MCF 10A (cell line): ENCODE measurements around the gene MUTYH. TPM values are rescaled to one million over a fixed set of nuclear protein-coding genes. Genes with fewer than 3 reads are reported as not detected.

Experiments
- BruUV-seq: library from RNA; stranded (reverse); fragments of 400-500 nt; replicated peaks from 2 replicates; lab custom pipeline; 2021; lab: Mats Ljungman, UMichigan
- CTCF ChIA-PET: fragments of 300-600 bp; sonication (Branson Sonifier 250); formaldehyde crosslinking; extraction: SDS; loops from one replicate; lab custom pipeline; 2021; ENCODE audit warnings: antibody characterized with exemption, inconsistent platforms; lab: Yijun Ruan, JAX
- POLR2A ChIA-PET: fragments of 300-600, 350-650 bp; sonication (Branson Sonifier 250); formaldehyde crosslinking; extraction: SDS; loops from one replicate; lab custom pipeline; 2020; ENCODE audit warnings: antibody characterized with exemption, inconsistent platforms; lab: Yijun Ruan, JAX
- DNase-seq: peaks from one replicate; pipeline ENCODE4 v3.0.0-alpha.2; 2018; ENCODE audit not compliant: unreplicated experiment
- H3K27ac Mint-ChIP-seq: one replicate; pipeline ENCODE4 v1.8.0; 2022; ENCODE audit warnings: mild to moderate bottlenecking, low read depth, mixed read lengths; ENCODE audit not compliant: unreplicated experiment
- H3K27me3 Mint-ChIP-seq: one replicate; pipeline ENCODE4 v1.8.0; 2022; ENCODE audit warnings: mixed read lengths; ENCODE audit not compliant: insufficient read depth, unreplicated experiment
- H3K36me3 Mint-ChIP-seq: one replicate; pipeline ENCODE4 v1.8.0; 2022; ENCODE audit warnings: mild to moderate bottlenecking, moderate library complexity, mixed read lengths; ENCODE audit not compliant: insufficient read depth, unreplicated experiment
- H3K4me1 Mint-ChIP-seq: one replicate; pipeline ENCODE4 v1.8.0; 2022; ENCODE audit warnings: mixed read lengths; ENCODE audit not compliant: insufficient read depth, unreplicated experiment
- H3K4me3 Mint-ChIP-seq: one replicate; pipeline ENCODE4 v1.8.0; 2022; ENCODE audit warnings: mild to moderate bottlenecking, moderate library complexity, mixed read lengths; ENCODE audit not compliant: unreplicated experiment
- H3K9me3 Mint-ChIP-seq: one replicate; pipeline ENCODE4 v1.8.0; 2022; ENCODE audit warnings: mixed read lengths; ENCODE audit not compliant: unreplicated experiment
- intact Hi-C: fragments of 100-400 bp; cut with micrococcal nuclease; formaldehyde crosslinking; loops from 2 replicates; pipeline ENCODE4 v1.14.1; 2022
- total RNA-seq: library from RNA; stranded (reverse); gene quantifications from 2 replicates; pipeline ENCODE4 v1.2.3, GENCODE V29; 2022
- TF ChIP-seq, protein P1 (sequence below): fragments of 200-600 bp; IDR thresholded peaks from one replicate; pipeline ENCODE4 v1.8.0; 2022; ENCODE audit warnings: antibody characterized with exemption, mild to moderate bottlenecking; ENCODE audit not compliant: unreplicated experiment

The MUTYH gene
- total RNA-seq, 1 experiment from 2014 or later = 31.3 TPM

DNA sequence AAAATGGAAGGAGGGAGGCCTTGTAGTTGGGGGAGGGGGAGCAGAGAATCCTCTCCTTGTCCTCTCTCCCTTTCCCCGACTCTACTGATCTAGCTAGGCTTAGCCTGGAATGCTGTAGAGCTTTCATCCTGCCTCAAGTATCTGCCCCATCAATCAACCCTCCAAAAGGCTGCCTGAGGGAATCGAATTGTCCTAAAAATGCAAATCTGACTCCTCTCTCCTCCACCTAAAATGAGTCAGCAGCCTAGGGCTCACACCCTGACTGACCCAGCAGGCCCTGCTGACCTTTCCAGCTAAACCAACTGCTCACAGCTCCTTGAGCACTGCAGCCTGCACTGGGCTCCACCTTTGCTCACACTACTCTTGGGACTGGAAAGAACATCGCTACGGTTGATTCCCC, 10.8 kb downstream of the MUTYH start:
- intact Hi-C loops = no loop called here

DNA sequence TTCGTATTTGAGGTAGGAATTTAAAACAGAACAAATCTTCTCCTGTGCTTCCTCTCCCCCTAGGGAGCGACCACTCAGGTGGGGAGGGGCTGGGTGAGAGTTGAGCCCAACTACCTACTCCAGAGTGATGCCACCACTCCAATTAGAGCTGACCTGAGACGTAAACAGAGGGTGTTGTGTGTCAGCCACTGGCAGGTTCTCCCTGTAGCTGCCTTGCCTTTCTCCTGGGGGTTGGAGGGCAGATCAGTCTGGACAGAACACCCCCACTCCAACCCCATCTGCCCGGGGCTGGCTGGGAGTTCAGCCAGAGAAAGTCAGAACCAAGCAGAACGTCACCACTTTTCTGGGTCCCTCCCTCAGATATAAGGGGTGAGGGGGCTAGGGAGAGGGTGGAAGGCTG, 11.6 kb downstream of the MUTYH start:
- DNase-seq = no peak
- POLR2A ChIA-PET = interaction anchor here (1.4 to 2.3 kb wide), 2 partner anchors 11 to 20 kb away, joined by 8 to 13 read pairs; partner anchors contain the start of genes MUTYH and TOE1

More for the DNA sequence above, 10.8 kb downstream of the MUTYH start:
- Mint-ChIP-seq H3K9me3 (no peaks in the 10 kb centered on the region), H3K4me3 (no peak overlapping the region), H3K4me1 (peaks cover 7% of the 10 kb centered on the region), H3K27me3 (no peaks in the 10 kb centered on the region), H3K36me3 (peaks cover 17% of the 10 kb centered on the region), H3K27ac (no peak overlapping the region)
- TF ChIP-seq, protein P1, sequence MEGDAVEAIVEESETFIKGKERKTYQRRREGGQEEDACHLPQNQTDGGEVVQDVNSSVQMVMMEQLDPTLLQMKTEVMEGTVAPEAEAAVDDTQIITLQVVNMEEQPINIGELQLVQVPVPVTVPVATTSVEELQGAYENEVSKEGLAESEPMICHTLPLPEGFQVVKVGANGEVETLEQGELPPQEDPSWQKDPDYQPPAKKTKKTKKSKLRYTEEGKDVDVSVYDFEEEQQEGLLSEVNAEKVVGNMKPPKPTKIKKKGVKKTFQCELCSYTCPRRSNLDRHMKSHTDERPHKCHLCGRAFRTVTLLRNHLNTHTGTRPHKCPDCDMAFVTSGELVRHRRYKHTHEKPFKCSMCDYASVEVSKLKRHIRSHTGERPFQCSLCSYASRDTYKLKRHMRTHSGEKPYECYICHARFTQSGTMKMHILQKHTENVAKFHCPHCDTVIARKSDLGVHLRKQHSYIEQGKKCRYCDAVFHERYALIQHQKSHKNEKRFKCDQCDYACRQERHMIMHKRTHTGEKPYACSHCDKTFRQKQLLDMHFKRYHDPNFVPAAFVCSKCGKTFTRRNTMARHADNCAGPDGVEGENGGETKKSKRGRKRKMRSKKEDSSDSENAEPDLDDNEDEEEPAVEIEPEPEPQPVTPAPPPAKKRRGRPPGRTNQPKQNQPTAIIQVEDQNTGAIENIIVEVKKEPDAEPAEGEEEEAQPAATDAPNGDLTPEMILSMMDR = no peak
- no TSS peak for BruUV-seq
- ChIA-PET POLR2A (interaction anchor here (1.0 to 2.3 kb wide), 3 partner anchors 11 to 25 kb away, joined by 4 to 13 read pairs (median 8); partner anchors contain the start of genes MUTYH and TOE1), CTCF (interaction anchor here (1.6 to 1.9 kb wide), 2 partner anchors 15 to 163 kb away, joined by 3 to 5 read pairs; no protein-coding TSS in a partner anchor)
- peak; percentile 66 for DNase-seq

DNA sequence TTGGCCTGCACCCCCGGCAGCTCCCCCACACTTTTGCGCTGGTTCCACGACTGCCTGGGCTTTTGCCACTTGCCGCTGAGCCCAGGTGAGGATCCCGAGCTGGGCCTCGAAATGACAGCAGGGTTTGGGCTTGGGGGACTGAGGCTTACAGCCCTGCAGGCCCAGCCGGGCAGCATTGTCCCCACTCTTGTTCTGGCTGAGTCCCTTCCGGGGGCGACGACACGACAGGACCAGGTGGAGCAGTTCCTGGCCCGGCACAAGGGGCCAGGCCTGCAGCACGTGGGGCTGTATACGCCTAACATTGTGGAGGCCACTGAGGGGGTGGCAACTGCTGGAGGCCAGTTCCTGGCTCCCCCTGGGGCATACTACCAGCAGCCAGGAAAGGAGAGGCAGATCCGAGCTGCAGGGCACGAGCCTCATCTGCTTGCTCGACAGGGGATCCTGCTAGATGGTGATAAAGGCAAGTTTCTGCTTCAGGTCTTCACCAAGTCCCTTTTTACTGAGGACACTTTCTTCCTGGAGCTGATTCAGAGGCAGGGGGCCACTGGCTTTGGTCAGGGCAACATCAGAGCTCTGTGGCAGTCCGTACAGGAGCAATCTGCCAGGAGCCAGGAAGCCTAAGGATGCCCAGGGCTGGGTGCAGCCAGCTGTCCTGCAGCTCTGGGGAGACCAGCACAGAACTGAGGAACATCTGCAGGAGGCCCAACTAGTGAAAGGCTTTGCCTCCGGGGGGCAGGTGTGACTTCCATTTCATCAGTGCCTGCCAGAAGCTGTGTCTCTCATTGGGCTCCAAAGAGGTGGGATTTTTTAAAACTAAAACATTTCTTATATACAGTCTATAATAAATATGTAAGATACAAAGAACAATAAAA, 12.4 kb downstream of the MUTYH start:
- CTCF ChIA-PET = interaction anchor here (0.5 to 0.6 kb wide), 2 partner anchors 10 to 32 kb away, joined by 3 read pairs; no protein-coding TSS in a partner anchor
- TF ChIP-seq, protein P1 = no peak
- no TSS peak for BruUV-seq
- Mint-ChIP-seq H3K4me3 (no peak overlapping the region), H3K36me3 (peaks cover 13% of the 10 kb centered on the region), H3K27ac (no peak overlapping the region), H3K4me1 (peaks cover 7% of the 10 kb centered on the region), H3K9me3 (no peaks in the 10 kb centered on the region), H3K27me3 (no peaks in the 10 kb centered on the region)
- POLR2A ChIA-PET = interaction anchor here (2.3 kb wide), 1 partner anchor 12 kb away, joined by 13 read pairs; the partner anchor contains the start of genes MUTYH and TOE1
- no peak for DNase-seq
- intact Hi-C loops = no loop called here

More for the DNA sequence above, 11.6 kb downstream of the MUTYH start:
- no peak overlapping the region for H3K27ac Mint-ChIP-seq
- TF ChIP-seq, protein P1 = no peak
- CTCF ChIA-PET = interaction anchor here (0.6 to 1.9 kb wide), 3 partner anchors 11 to 164 kb away, joined by 3 to 5 read pairs (median 3); no protein-coding TSS in a partner anchor
- intact Hi-C loops = no loop called here
- H3K4me3 Mint-ChIP-seq = no peak overlapping the region
- peaks cover 7% of the 10 kb centered on the region for H3K4me1 Mint-ChIP-seq
- peaks cover 17% of the 10 kb centered on the region for H3K36me3 Mint-ChIP-seq
- no TSS peak for BruUV-seq
- H3K9me3 Mint-ChIP-seq = no peaks in the 10 kb centered on the region
- no peaks in the 10 kb centered on the region for H3K27me3 Mint-ChIP-seq
